Transverse colon (tissue), 4 donors: ENCODE measurements around the gene NXPH4. TPM values are rescaled to one million over a fixed set of nuclear protein-coding genes. Genes with fewer than 3 reads are reported as not detected.
A peak's percentile ranks its signal among the peaks of the same experiment; 100 is the strongest.

ENCODE experiments used
- DNase-seq: peaks from one replicate; pipeline ENCODE4 v3.0.0-alpha.2; 2019
- H3K27ac ChIP-seq, 4 donors: fragments of 200-600 bp; sonication (generic); 2 replicates each; pipeline ENCODE4 v1.5.1; 2016 to 2018; ENCODE audit warnings: inconsistent platforms in 4 of 4
- H3K27me3 ChIP-seq: fragments of 200-600 bp; sonication (generic); 2 replicates; pipeline ENCODE4 v1.5.1; 2017; ENCODE audit warnings: inconsistent platforms
- H3K36me3 ChIP-seq, 4 donors: fragments of 200-600 bp; sonication (generic); 2 replicates each; pipeline ENCODE4 v1.5.1; 2017 to 2019; ENCODE audit warnings: inconsistent platforms in 4 of 4
- H3K4me1 ChIP-seq, 4 donors: fragments of 200-600 bp; sonication (generic); 2 replicates each; pipeline ENCODE4 v1.5.1; 2017 to 2020; ENCODE audit warnings: inconsistent platforms in 4 of 4
- H3K4me3 ChIP-seq, 4 donors: fragments of 200-600 bp; sonication (generic); 1 replicate in 1 of 4; 2 replicates in 3 of 4; pipeline versions ENCODE4 v1.5.1 to v1.6.1; 2017 to 2019; ENCODE audit warnings: inconsistent platforms in 4 of 4
- H3K9me3 ChIP-seq, 2 donors: fragments of 200-600 bp; sonication (generic); 2 replicates each; pipeline ENCODE4 v1.5.1; 2017 to 2019; ENCODE audit warnings: inconsistent platforms in 2 of 2
- EP300 ChIP-seq: sonication (generic); formaldehyde crosslinking; IDR thresholded peaks from one replicate; pipeline ENCODE4 v1.6.1; 2017; ENCODE audit warnings: antibody characterized with exemption, low read depth
- POLR2A ChIP-seq: fragments of 450-650 bp; IDR thresholded peaks from one replicate; pipeline ENCODE4 v1.6.1; 2016; ENCODE audit warnings: antibody characterized with exemption, mild to moderate bottlenecking, moderate library complexity
- POLR2AphosphoS5 ChIP-seq, 3 donors: sonication (generic); formaldehyde crosslinking; IDR thresholded peaks; one replicate each; pipeline ENCODE4 v1.6.1; 2016; ENCODE audit warnings: antibody characterized with exemption in 3 of 3
- WGBS, 2 donors: methylation state at CpG; one replicate each; pipeline ENCODE4 v1.1.5; 2018; ENCODE audit warnings: low coverage in 1 of 2; 5-methylcytosine and 5-hydroxymethylcytosine counted together
- in situ Hi-C, 4 donors: fragments of 200-750 bp; cut with MboI; loops; one replicate each; pipeline versions ENCODE4 v1.15.0 to v1.15.1; 2017; ENCODE audit warnings: low sequenced_read_pairs in 3 of 4, low pct_ligation_motif_present in 1 of 4, low pct_unique_long_range_greater_than_20kb in 1 of 4
- intact Hi-C: fragments of 100-400 bp; cut with DNase I; formaldehyde crosslinking; loops from one replicate; pipeline ENCODE4 v1.15.1; 2023; ENCODE audit warnings: low total_unique reads
- total RNA-seq, 4 donors: library from RNA; depleted of rRNA; stranded (reverse); fragments of >200 nt; gene quantifications; one replicate each; pipeline ENCODE4 v1.1.0, GENCODE V29; 2016
- TF ChIP-seq, protein P1 (sequence below), 5 experiments: fragments of 200-600 bp in 3 of 5; fragments of 450-650 bp in 2 of 5; sonication (generic) in 3 of 5; IDR thresholded peaks; 1 replicate in 2 of 5; 2 replicates in 3 of 5; pipeline ENCODE4 v1.5.1; 2016 to 2017; ENCODE audit warnings: antibody characterized with exemption in 5 of 5, inconsistent platforms in 3 of 5, mild to moderate bottlenecking in 2 of 5, moderate library complexity in 1 of 5

The NXPH4 gene
- total RNA-seq, 4 donors from 2014 or later = not detected

DNA sequence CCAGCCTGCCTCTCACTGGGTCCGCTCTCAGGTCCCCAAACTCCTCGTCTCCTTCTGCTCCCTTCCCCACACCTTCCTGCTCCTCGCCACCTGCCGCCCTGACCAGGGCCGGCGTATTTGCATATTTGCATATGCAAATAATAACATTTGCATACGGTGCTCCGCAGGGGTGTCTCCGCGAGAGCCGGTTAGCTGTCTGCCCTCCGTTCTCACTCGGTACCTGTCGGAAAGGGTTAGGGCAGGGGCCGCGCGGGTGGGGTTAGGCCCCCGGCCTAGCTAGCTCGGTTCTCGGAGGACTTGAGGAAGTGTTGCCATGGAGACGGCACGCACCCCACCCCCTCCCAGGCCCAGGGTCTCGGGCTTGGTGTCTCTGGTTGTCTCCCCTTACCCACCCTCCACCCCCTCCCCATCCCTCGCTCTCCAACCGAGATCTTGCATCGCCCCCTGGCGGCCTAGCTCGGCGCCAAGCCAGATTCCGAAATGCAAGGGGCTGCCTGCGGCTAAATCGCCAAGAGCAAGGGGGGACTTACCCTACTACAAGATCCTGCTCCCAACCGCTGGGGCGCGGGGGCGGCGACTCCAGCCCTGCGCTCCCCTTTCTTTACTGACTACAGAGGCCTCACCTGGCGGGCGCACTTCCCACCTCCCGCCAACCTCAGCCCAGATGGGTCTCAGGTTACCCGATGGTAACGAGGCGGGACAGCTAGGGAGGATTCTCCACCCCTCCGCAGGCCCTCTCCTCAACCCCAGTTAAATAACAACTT is 26.3 kb downstream of the NXPH4 start:
- DNase-seq = peak; percentile 72
- Histone ChIP-seq H3K27me3 (peaks cover 65% of the 10 kb centered on the region), H3K36me3 (no peaks in the 10 kb centered on the region), H3K4me3 (peak overlapping the region in 2 of 4 donors; percentile 15 to 42), H3K27ac (peak overlapping the region in 1 of 4 donors; percentile 33), H3K9me3 (no peaks in the 10 kb centered on the region), H3K4me1 (peaks cover 39 to 59% (median 56%) of the 10 kb centered on the region in 4 donors)
- intact Hi-C loops (loop anchor here (1.0 kb wide), 1 partner anchor 25 kb away; no protein-coding TSS in a partner anchor), in situ Hi-C loops (no loop called here)
- TF ChIP-seq POLR2A = no peak
- TF ChIP-seq, protein P1, sequence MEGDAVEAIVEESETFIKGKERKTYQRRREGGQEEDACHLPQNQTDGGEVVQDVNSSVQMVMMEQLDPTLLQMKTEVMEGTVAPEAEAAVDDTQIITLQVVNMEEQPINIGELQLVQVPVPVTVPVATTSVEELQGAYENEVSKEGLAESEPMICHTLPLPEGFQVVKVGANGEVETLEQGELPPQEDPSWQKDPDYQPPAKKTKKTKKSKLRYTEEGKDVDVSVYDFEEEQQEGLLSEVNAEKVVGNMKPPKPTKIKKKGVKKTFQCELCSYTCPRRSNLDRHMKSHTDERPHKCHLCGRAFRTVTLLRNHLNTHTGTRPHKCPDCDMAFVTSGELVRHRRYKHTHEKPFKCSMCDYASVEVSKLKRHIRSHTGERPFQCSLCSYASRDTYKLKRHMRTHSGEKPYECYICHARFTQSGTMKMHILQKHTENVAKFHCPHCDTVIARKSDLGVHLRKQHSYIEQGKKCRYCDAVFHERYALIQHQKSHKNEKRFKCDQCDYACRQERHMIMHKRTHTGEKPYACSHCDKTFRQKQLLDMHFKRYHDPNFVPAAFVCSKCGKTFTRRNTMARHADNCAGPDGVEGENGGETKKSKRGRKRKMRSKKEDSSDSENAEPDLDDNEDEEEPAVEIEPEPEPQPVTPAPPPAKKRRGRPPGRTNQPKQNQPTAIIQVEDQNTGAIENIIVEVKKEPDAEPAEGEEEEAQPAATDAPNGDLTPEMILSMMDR (IDR thresholded peaks at IDR 0.05) = peak; percentile 34 to 74 (median 63)
- WGBS, 2 donors = 1% methylated on average over 36 of the region's 45 CpGs; no CpG with 5 or more reads in 1 of the 2 donors

DNA sequence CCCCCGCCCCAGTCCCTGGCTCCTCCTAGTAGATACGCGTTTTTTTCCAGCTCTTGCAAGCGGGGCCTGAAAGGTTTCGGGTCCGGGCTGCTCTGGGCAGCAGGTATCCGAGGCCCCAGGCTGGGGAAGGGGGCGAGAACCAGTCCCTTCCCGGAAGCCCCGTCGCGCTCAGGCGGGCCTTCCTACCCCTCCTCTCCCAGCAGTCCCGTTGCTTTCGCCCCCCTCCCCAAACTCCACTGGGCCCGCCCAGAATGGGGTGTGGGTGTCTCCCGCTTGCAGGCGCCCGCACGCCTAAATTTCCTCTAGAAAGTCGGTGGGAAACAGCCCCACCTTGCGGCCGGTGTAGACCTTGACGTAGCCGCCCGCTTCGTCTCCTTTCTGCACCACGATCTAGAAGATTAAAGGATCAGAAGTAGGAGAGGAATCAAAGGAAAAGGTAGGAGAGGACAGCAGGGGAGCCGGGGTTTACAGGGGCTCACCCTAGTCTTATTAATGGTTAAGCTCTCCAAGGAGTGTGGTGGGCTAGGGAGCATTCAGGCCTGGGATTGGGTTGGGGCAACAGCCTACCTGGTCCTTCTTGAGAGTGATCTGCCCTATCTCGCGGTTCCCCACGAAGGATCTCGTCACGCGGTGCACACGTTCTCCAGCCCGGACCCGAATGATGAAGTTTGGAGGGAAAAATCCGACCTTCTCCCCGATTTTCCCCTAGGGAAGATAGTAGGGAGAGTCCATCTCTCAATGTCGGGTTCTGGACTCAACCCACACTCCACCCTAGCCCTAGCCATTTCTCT is 27.1 kb downstream of the NXPH4 start:
- Histone ChIP-seq H3K36me3 (no peaks in the 10 kb centered on the region), H3K27ac (peak overlapping the region in 1 of 4 donors; percentile 22), H3K4me3 (peak overlapping the region in 2 of 4 donors; percentile 15 to 42), H3K4me1 (peaks cover 31 to 51% (median 48%) of the 10 kb centered on the region in 4 donors), H3K9me3 (no peaks in the 10 kb centered on the region), H3K27me3 (peaks cover 57% of the 10 kb centered on the region)
- intact Hi-C loops = loop anchor here (1.0 kb wide), 1 partner anchor 25 kb away; no protein-coding TSS in a partner anchor
- DNase-seq = peak; percentile 86
- in situ Hi-C loops = no loop called here
- WGBS, 2 donors = 0 to 10% methylated on average over 1 to 40 of the region's 41 CpGs
- no peak for TF ChIP-seq POLR2A
- TF ChIP-seq, protein P1 (IDR thresholded peaks at IDR 0.05) = peak; percentile 63 to 82 (median 73)

DNA sequence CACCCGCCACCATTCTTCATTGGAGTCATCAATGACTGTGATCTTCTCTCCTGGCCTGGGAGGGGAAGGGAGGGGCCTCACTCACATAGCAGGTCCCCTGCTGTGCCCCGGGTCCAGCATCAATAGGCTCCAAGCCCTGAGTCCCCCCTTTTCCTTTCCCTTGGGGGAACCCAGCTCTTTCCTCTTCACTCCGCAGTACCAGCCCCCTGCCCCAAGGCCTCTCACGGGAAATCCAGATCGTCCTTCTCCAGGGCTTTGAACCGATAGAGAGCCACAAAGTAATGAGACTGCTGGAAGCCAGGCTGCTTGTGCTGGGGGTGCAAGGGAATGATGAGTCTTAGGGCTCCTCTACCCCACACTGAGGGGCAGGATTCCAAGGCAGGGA is 27.7 kb downstream of the NXPH4 start:
- no peak overlapping the region for H3K27ac ChIP-seq
- no peaks in the 10 kb centered on the region for H3K9me3 ChIP-seq
- in situ Hi-C loops = no loop called here
- no peak overlapping the region for H3K4me3 ChIP-seq
- H3K36me3 ChIP-seq = no peaks in the 10 kb centered on the region
- DNase-seq = no peak
- 83% methylated on average over 6 of the region's 6 CpGs; no CpG with 5 or more reads in 1 of the 2 donors for WGBS, 2 donors
- TF ChIP-seq POLR2A = no peak
- no peak for TF ChIP-seq POLR2AphosphoS5 (IDR thresholded peaks at IDR 0.05)
- TF ChIP-seq, protein P1 (IDR thresholded peaks at IDR 0.05) = no peak
- no peak for TF ChIP-seq EP300
- H3K27me3 ChIP-seq = peaks cover 52% of the 10 kb centered on the region
- peaks cover 29 to 46% (median 44%) of the 10 kb centered on the region in 4 donors for H3K4me1 ChIP-seq
- intact Hi-C loops = no loop called here

DNA sequence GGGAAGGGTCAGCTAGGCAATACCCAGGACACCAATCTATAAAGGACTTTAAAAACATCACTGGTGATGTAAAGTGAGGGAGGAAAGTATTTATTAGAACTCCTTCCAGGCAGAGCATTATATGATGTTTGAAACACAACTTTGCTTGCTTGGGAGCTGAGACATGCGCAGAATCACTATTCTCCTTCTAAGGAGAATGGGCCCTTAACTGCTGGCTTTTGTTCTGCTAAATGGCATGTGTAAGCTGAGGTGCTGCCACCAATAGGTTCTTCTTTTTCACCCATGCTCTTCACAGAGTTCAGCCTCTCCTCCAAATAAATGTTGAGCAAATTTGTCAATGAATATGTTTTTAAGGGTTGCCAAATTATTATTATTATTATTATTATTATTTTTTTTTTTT is 30.4 kb downstream of the NXPH4 start:
- H3K4me1 ChIP-seq = peaks cover 15 to 19% (median 18%) of the 10 kb centered on the region in 4 donors
- H3K4me3 ChIP-seq = no peak overlapping the region
- WGBS, 2 donors = 89 to 96% methylated on average over 1 of the region's 1 CpG
- no peak overlapping the region for H3K27ac ChIP-seq
- in situ Hi-C loops = no loop called here
- intact Hi-C loops = no loop called here
- DNase-seq = no peak
- H3K27me3 ChIP-seq = peaks cover 25% of the 10 kb centered on the region
- no peak for TF ChIP-seq POLR2A
- TF ChIP-seq, protein P1 (IDR thresholded peaks at IDR 0.05) = no peak
- no peaks in the 10 kb centered on the region for H3K9me3 ChIP-seq
- H3K36me3 ChIP-seq = no peaks in the 10 kb centered on the region
